22Rv1 (cell line): Measurements from ENCODE around the gene ABLIM2.

Experiments
- H3K27ac ChIP-seq: fragments of 450-650 bp; 2 replicates; pipeline ENCODE4 v1.5.1; 2017
- CTCF ChIP-seq: fragments of 450-650 bp; IDR thresholded peaks from 2 replicates; pipeline ENCODE4 v1.5.1; 2017; ENCODE audit warnings: mild to moderate bottlenecking
- ZFX ChIP-seq: fragments of 450-650 bp; IDR thresholded peaks from 2 replicates; pipeline ENCODE4 v1.6.1; 2017; ENCODE audit warnings: antibody characterized with exemption, borderline replicate concordance

ABLIM2 gene

GRCh38 chr4:8044699-8045098 lies 113.9 kb downstream of the ABLIM2 start:
- no peak for TF ChIP-seq ZFX
- no peak for TF ChIP-seq CTCF
- no peak overlapping the region for H3K27ac ChIP-seq

GRCh38 chr4:8044244-8044643 lies 114.4 kb downstream of the ABLIM2 start:
- TF ChIP-seq ZFX, result no peak
- no peak overlapping the region for H3K27ac ChIP-seq

GRCh38 chr4:8043596-8043995 lies 115.0 kb downstream of the ABLIM2 start:
- H3K27ac ChIP-seq, result no peak overlapping the region
- TF ChIP-seq ZFX (no peak), CTCF (no peak)

GRCh38 chr4:8041868-8042267 lies 116.7 kb downstream of the ABLIM2 start:
- H3K27ac ChIP-seq, result no peak overlapping the region
- TF ChIP-seq ZFX (no peak), CTCF (no peak)

- H3K27ac ChIP-seq, result no peak overlapping the region
- no peak for TF ChIP-seq ZFX
- no peak for TF ChIP-seq CTCF
Measured at GRCh38 chr4:8041172-8041571, 117.4 kb downstream of the ABLIM2 start.

GRCh38 chr4:8040607-8041006 lies 118.0 kb downstream of the ABLIM2 start:
- TF ChIP-seq CTCF (no peak), ZFX (no peak)
- no peak overlapping the region for H3K27ac ChIP-seq

GRCh38 chr4:8039853-8040252 lies 118.8 kb downstream of the ABLIM2 start:
- H3K27ac ChIP-seq, result no peak overlapping the region
- no peak for TF ChIP-seq ZFX
- TF ChIP-seq CTCF, result no peak

GRCh38 chr4:8039290-8039689 lies 119.3 kb downstream of the ABLIM2 start:
- no peak for TF ChIP-seq CTCF
- TF ChIP-seq ZFX, result no peak
- no peak overlapping the region for H3K27ac ChIP-seq
